Erythroblast (primary cell): ENCODE results near the gene TIMM23.
"Not testable (repeated sequence)": the region's sequence is repeated elsewhere in the genome, so short reads cannot be mapped to it uniquely, and the experiment has no call there.

ENCODE experiments used
- GATA1 ChIP-seq: IDR thresholded peaks from 2 replicates; pipeline ENCODE4 v1.6.1; 2011; ENCODE audit warnings: low read depth, mild to moderate bottlenecking, control low read depth, low read length, moderate library complexity
- POLR2A ChIP-seq: IDR thresholded peaks from 2 replicates; pipeline ENCODE4 v1.6.1; 2011; ENCODE audit warnings: mild to moderate bottlenecking, low read length

DNA sequence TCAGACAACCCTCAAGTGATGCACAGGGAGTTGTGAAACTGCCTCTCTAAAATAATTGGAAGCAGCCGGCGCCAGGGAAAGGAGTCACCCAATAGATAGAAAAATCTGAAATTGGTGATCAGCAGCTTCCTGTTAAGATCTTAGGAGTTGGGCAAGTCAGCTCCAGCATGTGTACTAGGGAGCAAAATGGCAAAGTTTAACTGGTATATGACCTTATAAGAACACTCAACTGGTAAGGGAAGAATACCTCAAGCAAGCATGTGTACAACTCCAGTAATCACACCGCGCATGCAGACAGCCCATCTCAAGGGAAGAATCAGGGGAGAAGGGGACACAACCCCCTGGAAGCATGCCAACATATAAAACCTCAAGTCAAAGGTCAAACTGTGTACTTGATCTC, 17.9 kb upstream of the TIMM23 start:
- not testable (repeated sequence) for TF ChIP-seq POLR2A, GATA1
